ENCODE data around the gene DOLPP1. TPM values are rescaled to one million over a fixed set of nuclear protein-coding genes. Genes with fewer than 3 reads are reported as not detected.
A peak's percentile ranks its signal among the peaks of the same experiment; 100 is the strongest.

Gene DOLPP1
- total RNA-seq, 2 donors from 2014 or later: 13.5 to 24.1 TPM

DNA sequence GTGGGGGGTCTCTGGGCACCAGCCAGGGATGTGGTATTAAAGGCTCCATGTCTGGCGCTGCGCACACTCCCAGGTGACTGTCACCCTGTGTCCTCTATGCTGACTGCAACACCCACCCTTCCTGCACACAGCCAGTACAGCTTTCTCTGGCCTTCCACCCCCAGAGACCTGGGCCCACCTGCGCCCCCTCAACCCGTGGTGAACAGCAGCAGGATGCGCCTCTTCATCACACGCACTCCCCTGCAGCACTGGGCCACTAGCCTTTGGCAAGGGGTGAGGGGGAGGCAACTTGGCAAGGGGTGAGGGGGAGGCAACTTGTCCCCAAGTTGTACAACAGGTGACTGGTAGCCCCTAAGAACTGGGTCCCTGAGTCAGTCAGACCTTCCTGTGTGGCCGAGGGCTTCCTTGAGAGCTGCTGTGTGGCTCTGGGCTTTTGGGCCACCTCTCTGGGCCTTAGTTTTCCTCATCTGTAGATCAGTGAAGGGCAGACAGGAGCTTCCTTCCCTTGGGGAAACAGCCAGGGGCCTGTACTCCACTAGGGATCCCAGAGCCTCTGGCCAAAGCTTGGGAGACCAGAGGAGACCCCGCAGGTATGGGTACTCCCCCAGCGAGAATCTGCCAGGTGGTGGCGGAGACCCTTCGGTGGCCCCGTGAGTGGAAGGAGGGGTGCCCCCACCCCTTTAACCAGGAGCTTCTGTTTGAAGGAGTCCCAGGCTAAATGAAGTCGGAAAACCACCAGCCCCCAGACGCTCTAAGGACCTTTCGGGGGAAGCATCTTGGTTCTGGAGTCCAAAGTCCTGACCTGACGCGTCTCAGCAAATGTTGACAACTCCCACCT lies 25.2 kb downstream of the DOLPP1 start:
- peaks cover 0 to 5% of the 10 kb centered on the region in 2 donors for H3K36me3 ChIP-seq
- WGBS: 87% methylated on average over 17 of the region's 17 CpGs
- H3K27ac ChIP-seq: no peak overlapping the region

GRCh38 chr9:129107651-129108050 lies 26.7 kb downstream of the DOLPP1 start:
- DNase-seq (ENCODE audit: low spot score): no peak
- TF ChIP-seq, protein P1, sequence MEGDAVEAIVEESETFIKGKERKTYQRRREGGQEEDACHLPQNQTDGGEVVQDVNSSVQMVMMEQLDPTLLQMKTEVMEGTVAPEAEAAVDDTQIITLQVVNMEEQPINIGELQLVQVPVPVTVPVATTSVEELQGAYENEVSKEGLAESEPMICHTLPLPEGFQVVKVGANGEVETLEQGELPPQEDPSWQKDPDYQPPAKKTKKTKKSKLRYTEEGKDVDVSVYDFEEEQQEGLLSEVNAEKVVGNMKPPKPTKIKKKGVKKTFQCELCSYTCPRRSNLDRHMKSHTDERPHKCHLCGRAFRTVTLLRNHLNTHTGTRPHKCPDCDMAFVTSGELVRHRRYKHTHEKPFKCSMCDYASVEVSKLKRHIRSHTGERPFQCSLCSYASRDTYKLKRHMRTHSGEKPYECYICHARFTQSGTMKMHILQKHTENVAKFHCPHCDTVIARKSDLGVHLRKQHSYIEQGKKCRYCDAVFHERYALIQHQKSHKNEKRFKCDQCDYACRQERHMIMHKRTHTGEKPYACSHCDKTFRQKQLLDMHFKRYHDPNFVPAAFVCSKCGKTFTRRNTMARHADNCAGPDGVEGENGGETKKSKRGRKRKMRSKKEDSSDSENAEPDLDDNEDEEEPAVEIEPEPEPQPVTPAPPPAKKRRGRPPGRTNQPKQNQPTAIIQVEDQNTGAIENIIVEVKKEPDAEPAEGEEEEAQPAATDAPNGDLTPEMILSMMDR (IDR thresholded peaks at IDR 0.05): no peak
- TF ChIP-seq POLR2AphosphoS5 (IDR thresholded peaks at IDR 0.05): no peak
- TF ChIP-seq POLR2A (IDR thresholded peaks at IDR 0.05): no peak
- Histone ChIP-seq H3K4me1 (replicated peaks) (peaks cover 7% of the 10 kb centered on the region), H3K27me3 (replicated peaks; ENCODE audit: insufficient read depth) (no peaks in the 10 kb centered on the region), H3K9me3 (no peaks in the 10 kb centered on the region), H3K27ac (peak overlapping the region in 1 of 2 donors; percentile 96), H3K4me3 (no peak overlapping the region), H3K36me3 (no peaks in the 10 kb centered on the region)
- WGBS: 95% methylated on average over 13 of the region's 13 CpGs
- intact Hi-C loops (cut with DNase I): no loop called here

More for the DNA sequence above, 25.2 kb downstream of the DOLPP1 start:
- Histone ChIP-seq H3K4me3 (no peak overlapping the region), H3K4me1 (replicated peaks) (peaks cover 7% of the 10 kb centered on the region), H3K27me3 (replicated peaks; ENCODE audit: insufficient read depth) (no peaks in the 10 kb centered on the region), H3K9me3 (no peaks in the 10 kb centered on the region)
- DNase-seq (ENCODE audit: low spot score): no peak
- TF ChIP-seq, protein P1 (IDR thresholded peaks at IDR 0.05): no peak
- TF ChIP-seq POLR2A (IDR thresholded peaks at IDR 0.05): no peak
- intact Hi-C loops (cut with DNase I): no loop called here

DNA sequence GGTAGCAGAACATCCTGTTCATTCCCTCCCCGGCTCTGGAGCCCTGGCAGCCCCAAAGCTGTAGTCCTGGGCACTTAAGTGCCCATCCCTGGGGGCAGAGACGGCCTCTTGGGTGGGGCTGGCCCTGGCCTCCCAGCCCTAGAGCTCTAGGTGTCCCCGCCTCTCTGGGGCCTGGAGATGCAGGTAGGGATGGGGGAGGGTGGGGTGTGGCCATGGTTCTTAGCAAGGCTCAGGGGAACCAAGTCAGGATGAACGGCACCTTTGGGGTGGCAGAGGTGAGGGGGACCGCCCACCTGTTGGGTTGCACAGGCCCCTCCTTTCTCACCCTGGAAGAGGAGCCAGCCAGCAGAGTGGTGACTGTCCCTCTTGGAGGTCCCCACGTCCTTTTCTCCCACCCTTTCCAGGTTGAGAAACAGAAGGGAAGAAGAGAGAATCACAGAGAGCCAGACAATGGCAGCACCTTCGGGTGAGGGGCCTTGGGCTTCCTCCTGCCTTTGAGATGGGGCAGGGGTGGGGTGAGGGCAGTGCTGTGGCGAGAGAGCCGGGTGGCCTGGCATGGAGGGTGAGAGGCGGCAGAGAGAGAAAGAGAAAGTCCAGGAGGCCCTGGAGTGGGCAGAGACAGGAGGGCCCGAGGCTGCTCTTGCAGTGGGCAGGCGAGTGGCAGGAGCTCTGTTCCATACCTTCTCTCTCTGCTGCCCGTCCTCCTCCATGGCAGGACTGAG lies 27.3 kb downstream of the DOLPP1 start:
- TF ChIP-seq POLR2A (IDR thresholded peaks at IDR 0.05) (peak; percentile 3), POLR2AphosphoS5 (IDR thresholded peaks at IDR 0.05) (no peak)
- TF ChIP-seq, protein P1 (IDR thresholded peaks at IDR 0.05): no peak
- intact Hi-C loops (cut with DNase I): no loop called here
- H3K36me3 ChIP-seq: no peaks in the 10 kb centered on the region
- no peaks in the 10 kb centered on the region for H3K9me3 ChIP-seq
- H3K4me3 ChIP-seq: no peak overlapping the region
- DNase-seq (ENCODE audit: low spot score): no peak
- peak overlapping the region; percentile 55 to 96 for H3K27ac ChIP-seq
- no peaks in the 10 kb centered on the region for H3K27me3 ChIP-seq (replicated peaks; ENCODE audit: insufficient read depth)
- 72% methylated on average over 13 of the region's 13 CpGs for WGBS
- peaks cover 7% of the 10 kb centered on the region for H3K4me1 ChIP-seq (replicated peaks)

GRCh38 chr9:129108805-129109536 lies 28.1 kb downstream of the DOLPP1 start:
- Histone ChIP-seq H3K9me3 (no peaks in the 10 kb centered on the region), H3K27ac (peak overlapping the region; percentile 55 to 96), H3K27me3 (replicated peaks; ENCODE audit: insufficient read depth) (no peaks in the 10 kb centered on the region), H3K4me3 (peak overlapping the region in 1 of 2 donors; percentile 89), H3K36me3 (no peaks in the 10 kb centered on the region), H3K4me1 (replicated peaks) (peaks cover 7% of the 10 kb centered on the region)
- peak; percentile 58 for DNase-seq (ENCODE audit: low spot score)
- intact Hi-C loops (cut with DNase I): no loop called here
- TF ChIP-seq POLR2AphosphoS5 (IDR thresholded peaks at IDR 0.05) (peak; percentile 54), POLR2A (IDR thresholded peaks at IDR 0.05) (peak; percentile 5)
- TF ChIP-seq, protein P1 (IDR thresholded peaks at IDR 0.05): no peak
- 34% methylated on average over 10 of the region's 10 CpGs for WGBS
